Measurements from ENCODE around the gene PSORS1C1. TPM values are rescaled to one million over a fixed set of nuclear protein-coding genes. Genes with fewer than 3 reads are reported as not detected.
A peak's percentile ranks its signal among the peaks of the same experiment; 100 is the strongest.

Gene PSORS1C1
- total RNA-seq, 2 donors from 2014 or later, result 2.2 to 5.6 TPM

DNA sequence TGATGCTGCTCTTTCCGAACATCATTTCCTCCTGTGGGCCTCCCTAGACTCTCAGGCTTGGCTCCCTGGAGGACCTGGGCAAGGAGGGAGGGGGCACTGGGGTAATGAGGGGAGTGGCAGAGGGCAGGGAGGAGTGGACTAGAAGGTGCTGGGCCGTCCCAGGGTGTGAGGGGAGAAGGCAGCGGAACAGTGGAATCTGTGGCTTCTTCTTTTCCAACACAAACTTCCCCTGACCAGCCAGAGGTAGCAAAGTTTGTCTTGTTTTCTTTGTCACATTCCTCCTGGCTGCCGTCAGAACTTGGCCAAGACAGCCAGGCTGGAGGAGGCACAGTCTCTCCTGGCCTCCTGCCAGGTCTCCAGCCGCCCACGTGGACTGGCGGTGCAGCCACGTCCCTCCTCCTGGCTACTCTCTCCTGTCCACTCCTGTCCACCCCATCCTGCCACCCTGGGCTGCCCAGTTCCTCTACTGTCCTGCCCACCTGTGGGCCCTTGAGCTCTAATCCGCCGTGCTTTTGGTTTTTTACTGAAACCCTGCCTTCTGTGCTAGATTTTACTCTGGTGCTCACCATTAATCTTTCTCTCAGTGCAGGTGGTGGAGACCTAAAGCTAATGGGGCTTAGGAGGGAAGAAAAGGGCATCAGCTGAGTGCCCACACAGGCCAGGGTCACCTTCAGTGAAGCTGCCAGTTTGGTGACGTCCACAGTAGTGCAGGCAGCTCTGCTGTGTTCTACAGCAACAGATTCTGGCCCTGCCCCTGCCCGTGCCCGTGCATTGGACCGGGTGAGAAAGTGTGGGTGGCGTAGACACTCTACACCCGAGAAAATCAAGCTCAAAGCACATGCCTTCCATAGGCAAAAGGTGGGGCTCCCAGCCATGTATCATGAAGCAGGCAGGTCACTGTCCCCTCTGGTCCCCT lies 8.4 kb downstream of the PSORS1C1 start:
- TF ChIP-seq, protein P1, sequence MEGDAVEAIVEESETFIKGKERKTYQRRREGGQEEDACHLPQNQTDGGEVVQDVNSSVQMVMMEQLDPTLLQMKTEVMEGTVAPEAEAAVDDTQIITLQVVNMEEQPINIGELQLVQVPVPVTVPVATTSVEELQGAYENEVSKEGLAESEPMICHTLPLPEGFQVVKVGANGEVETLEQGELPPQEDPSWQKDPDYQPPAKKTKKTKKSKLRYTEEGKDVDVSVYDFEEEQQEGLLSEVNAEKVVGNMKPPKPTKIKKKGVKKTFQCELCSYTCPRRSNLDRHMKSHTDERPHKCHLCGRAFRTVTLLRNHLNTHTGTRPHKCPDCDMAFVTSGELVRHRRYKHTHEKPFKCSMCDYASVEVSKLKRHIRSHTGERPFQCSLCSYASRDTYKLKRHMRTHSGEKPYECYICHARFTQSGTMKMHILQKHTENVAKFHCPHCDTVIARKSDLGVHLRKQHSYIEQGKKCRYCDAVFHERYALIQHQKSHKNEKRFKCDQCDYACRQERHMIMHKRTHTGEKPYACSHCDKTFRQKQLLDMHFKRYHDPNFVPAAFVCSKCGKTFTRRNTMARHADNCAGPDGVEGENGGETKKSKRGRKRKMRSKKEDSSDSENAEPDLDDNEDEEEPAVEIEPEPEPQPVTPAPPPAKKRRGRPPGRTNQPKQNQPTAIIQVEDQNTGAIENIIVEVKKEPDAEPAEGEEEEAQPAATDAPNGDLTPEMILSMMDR (IDR thresholded peaks at IDR 0.05), result no peak
- Histone ChIP-seq H3K4me3 (no peak overlapping the region), H3K27me3 (no peaks in the 10 kb centered on the region), H3K4me1 (no peaks in the 10 kb centered on the region), H3K36me3 (no peaks in the 10 kb centered on the region), H3K27ac (no peak overlapping the region), H3K9ac (ENCODE audit: low read depth in 2 of 2, low read length in 2 of 2) (peak overlapping the region in 1 of 2 donors; percentile 19), H3K9me3 (no peaks in the 10 kb centered on the region)
- intact Hi-C loops (cut with DNase I), result no loop called here
- DNase-seq, result peak; percentile 41

DNA sequence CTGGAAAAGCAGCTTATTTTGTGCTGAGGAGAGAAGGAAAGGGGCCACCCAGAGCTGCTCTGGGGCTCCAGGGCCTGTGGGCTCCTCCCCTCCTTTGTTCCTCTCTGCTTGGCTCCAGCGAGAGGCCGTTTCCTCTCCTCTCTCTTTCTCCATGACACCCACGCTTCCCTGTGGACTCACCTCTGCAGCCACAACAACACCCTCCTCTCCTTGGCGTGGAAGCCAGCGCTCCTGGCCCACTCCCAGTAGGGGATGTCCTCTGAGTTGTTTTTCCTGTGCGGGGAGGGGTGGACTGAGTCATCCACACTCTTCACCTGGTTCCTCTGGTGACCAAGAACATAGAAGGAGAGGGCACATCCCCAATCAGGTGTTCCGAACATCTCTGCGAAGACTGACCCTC lies 10.6 kb downstream of the PSORS1C1 start:
- no peak overlapping the region for H3K9ac ChIP-seq (ENCODE audit: low read depth in 2 of 2, low read length in 2 of 2)
- H3K4me3 ChIP-seq, result no peak overlapping the region
- intact Hi-C loops (cut with DNase I), result no loop called here
- no peak overlapping the region for H3K27ac ChIP-seq
- H3K4me1 ChIP-seq, result no peaks in the 10 kb centered on the region
- no peaks in the 10 kb centered on the region for H3K27me3 ChIP-seq
- TF ChIP-seq, protein P1 (IDR thresholded peaks at IDR 0.05), result no peak
- no peaks in the 10 kb centered on the region for H3K9me3 ChIP-seq
- DNase-seq, result no peak
- H3K36me3 ChIP-seq, result no peaks in the 10 kb centered on the region

DNA sequence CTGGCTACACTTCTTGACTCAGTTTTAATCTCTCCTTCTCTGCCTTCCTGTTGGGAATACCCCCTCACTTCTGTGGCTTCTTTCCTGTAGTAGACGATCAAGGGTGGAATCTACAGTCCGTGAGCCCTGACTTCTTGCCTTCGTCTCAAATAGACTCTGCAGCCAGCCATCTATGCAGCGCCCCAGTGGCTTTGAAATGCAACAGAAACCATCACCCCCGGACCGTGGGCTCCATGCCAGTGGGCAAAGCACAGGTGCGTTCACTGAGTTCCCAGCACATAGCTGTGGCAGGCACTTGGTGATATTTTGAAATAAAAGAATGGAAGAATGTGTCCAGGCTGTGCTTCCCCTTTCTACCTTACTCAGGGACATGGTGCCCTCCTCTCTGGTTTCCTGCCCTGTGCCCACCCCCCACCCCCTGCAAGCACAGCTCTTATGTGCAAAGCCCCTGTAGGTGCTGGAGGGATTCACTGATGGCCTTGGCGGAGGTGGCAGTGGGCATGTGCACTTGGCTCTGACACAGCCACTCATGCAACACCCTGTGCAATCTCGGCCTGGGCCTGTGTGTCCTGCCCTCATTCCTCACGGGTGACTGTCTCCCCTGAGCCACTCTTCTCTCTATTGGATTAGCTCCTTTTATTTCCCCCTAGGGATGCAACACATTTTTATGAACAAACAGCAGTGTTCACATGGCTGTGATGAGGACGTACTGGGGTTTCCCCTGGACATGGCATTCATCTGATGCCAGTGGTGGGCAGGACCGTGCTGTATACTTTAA lies 11.2 kb downstream of the PSORS1C1 start:
- TF ChIP-seq, protein P1 (IDR thresholded peaks at IDR 0.05), result no peak
- H3K27ac ChIP-seq, result no peak overlapping the region
- H3K9me3 ChIP-seq, result no peaks in the 10 kb centered on the region
- no peak overlapping the region for H3K4me3 ChIP-seq
- intact Hi-C loops (cut with DNase I), result no loop called here
- H3K36me3 ChIP-seq, result no peaks in the 10 kb centered on the region
- H3K4me1 ChIP-seq, result no peaks in the 10 kb centered on the region
- H3K9ac ChIP-seq (ENCODE audit: low read depth in 2 of 2, low read length in 2 of 2), result no peak overlapping the region
- H3K27me3 ChIP-seq, result no peaks in the 10 kb centered on the region
- no peak for DNase-seq

DNA sequence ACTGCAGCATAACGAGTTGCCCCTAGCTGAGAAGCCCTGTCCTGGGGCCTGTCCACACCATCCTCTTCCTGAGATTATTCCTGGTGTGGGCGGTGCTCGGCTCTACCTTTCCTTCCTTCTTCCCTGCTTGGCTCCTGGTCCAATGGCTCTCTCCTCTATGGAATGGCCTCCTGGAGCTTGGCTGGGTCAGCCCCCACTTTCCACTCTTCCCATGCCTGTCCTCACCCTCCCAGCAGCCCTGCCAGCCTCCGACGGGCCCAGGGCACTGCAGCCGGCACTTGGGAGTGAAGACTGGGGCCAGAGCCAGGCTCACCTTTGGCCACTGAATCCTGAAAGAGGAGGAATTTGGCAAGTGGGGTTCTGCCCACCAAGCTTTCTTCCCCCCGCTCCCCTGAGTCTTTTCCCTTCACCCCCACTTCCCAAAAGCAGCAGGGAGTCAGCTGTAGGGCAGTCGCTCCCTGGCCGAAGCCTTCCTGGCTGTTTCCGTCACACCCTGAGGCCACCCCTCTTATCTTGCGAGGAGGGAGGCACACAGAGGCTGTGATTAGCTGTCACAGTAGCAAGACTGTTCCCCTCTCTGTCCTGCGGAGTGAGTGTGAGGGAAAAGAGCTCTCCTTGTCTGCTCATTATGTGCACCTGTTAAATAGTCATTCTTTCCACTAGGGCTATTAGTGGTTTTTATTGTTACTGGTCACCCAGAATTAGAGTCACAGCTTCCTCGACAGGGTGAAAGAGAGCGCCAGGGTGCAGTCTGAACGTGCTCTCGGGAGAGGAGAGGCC lies 12.0 kb downstream of the PSORS1C1 start:
- Histone ChIP-seq H3K9me3 (no peaks in the 10 kb centered on the region), H3K27me3 (no peaks in the 10 kb centered on the region), H3K9ac (ENCODE audit: low read depth in 2 of 2, low read length in 2 of 2) (no peak overlapping the region), H3K4me3 (no peak overlapping the region), H3K4me1 (no peaks in the 10 kb centered on the region), H3K36me3 (no peaks in the 10 kb centered on the region), H3K27ac (no peak overlapping the region)
- TF ChIP-seq, protein P1 (IDR thresholded peaks at IDR 0.05), result no peak
- intact Hi-C loops (cut with DNase I), result no loop called here
- DNase-seq, result no peak

DNA sequence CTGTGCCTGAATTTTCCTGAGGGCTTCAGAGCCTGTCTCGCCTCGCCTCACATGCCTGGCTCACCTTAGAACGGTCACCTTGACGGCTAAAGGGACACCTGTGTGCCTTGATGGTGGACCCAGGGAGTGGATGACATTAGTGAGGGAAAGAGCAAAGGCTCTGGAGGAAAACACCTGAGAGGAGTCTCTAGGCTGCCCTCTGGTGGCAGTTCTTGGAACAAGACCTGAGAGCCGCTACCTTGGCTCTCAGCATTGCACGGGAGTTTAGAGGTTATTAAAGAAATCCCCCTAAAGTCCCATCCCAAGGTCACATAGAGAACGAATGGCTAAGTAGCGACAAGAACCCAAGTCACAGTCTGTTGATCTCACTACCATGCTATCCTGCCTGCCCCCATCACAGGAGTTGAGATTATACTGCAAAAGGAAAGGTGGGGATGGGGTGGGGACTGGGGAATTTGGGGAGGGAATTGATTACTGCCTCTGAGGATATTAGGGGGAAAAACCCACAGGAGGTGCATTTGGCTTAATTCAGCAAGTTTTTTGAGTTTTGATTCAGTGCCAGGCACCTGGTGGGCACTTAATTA lies 13.6 kb downstream of the PSORS1C1 start:
- peak; percentile 82 for DNase-seq
- no peaks in the 10 kb centered on the region for H3K36me3 ChIP-seq
- H3K9ac ChIP-seq (ENCODE audit: low read depth in 2 of 2, low read length in 2 of 2), result no peak overlapping the region
- H3K4me3 ChIP-seq, result no peak overlapping the region
- intact Hi-C loops (cut with DNase I), result no loop called here
- TF ChIP-seq, protein P1 (IDR thresholded peaks at IDR 0.05), result peak; percentile 82
- H3K9me3 ChIP-seq, result no peaks in the 10 kb centered on the region
- no peak overlapping the region for H3K27ac ChIP-seq
- no peaks in the 10 kb centered on the region for H3K4me1 ChIP-seq
- H3K27me3 ChIP-seq, result no peaks in the 10 kb centered on the region
